ENCODE measurements around the gene AMOTL2. TPM values are rescaled to one million over a fixed set of nuclear protein-coding genes. Genes with fewer than 3 reads are reported as not detected.

AMOTL2 gene
- total and polyA plus RNA-seq, 9 of the 15 experiments (the other 6 are each of a cell fraction or from before 2014, with no cell fraction given) = 0.12 to 0.31 TPM; not detected in 7

DNA sequence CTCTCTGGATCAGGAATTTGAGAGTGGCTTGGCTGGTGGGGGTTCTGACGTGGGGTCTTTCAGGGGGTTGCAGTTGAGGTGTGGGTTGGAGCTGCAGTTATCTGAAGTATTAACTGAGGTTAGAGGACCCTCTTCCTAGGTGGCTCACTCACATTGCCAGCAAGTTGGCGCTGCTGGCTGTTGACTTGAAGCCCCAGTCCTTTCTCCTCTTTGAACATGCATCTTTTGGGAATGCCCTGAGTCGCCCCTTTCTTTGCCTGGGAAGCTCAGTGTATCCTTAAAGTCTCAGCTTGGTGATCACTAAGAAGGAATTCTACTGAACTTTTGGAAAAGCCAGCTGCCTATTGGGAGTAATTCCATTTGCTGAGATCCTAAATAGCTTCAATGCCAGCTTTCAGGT, 13.0 kb upstream of the AMOTL2 start:
- Histone ChIP-seq H4K20me1 (replicated peaks; ENCODE audit: control insufficient read depth, insufficient read depth, low read length) (no peaks in the 10 kb centered on the region), H3K9me3 (replicated peaks; ENCODE audit: control insufficient read depth, insufficient read depth, low read depth, low read length) (no peaks in the 10 kb centered on the region), H2AFZ (ENCODE audit: low read depth, low read length) (no peak overlapping the region), H3K4me2 (ENCODE audit: insufficient read depth, low read length) (no peak overlapping the region), H3K9me1 (ENCODE audit: control insufficient read depth, insufficient read depth, low read length) (peaks cover 2% of the 10 kb centered on the region), H3K27me3 (ENCODE audit: control insufficient read depth in 2 of 2, insufficient read depth in 2 of 2, low read length in 2 of 2) (peaks cover 0 to 14% of the 10 kb centered on the region in 2 experiments; a peak in 2 of 5 replicates), H3K4me1 (replicated peaks in 1 of 2; ENCODE audit: control insufficient read depth in 2 of 2, insufficient read depth in 2 of 2, low read length in 2 of 2) (no peaks in the 10 kb centered on the region), H3K27ac (ENCODE audit: extremely low read depth, low read depth, low read length) (no peak overlapping the region), H3K9ac (ENCODE audit: insufficient read depth in 1 of 2, low read depth in 2 of 2, low read length in 2 of 2) (no peak overlapping the region), H3K4me3 (no peak overlapping the region), H3K79me2 (ENCODE audit: control insufficient read depth, insufficient read depth, low read length) (no peaks in the 10 kb centered on the region), H3K36me3 (ENCODE audit: control insufficient read depth, insufficient read depth, low read length) (no peaks in the 10 kb centered on the region)
- ATAC-seq = no peak
- DNase-seq (ENCODE audit: extremely low read depth in 1 of 4, low spot score in 3 of 4) = no peak
- ChIA-PET CTCF (ENCODE audit: low intra/inter-chr PET ratio) (no interaction called here), POLR2A (no interaction called here)
- WGBS (ENCODE audit: insufficient coverage, low coverage, missing lambda C conversion rate) = 0% methylated on average over 2 of the region's 3 CpGs
- intact Hi-C loops (cut with micrococcal nuclease) (no loop called here), in situ Hi-C loops (cut with MboI) (no loop called here)
- BruUV-seq (replicated peaks) = no TSS peak
- FAIRE-seq = no peak
- TF ChIP-seq FOXP1 (CRISPR knock-in tag; IDR thresholded peaks at IDR 0.05) (no peak), NCOA1 (IDR thresholded peaks at IDR 0.05; ENCODE audit: low read depth) (no peak), C11orf30 (IDR thresholded peaks at IDR 0.05; ENCODE audit: low read depth) (no peak), ARHGAP35 (IDR thresholded peaks at IDR 0.05; ENCODE audit: partially characterized antibody) (no peak), FUS (optimal IDR thresholded peaks at IDR 0.05; ENCODE audit: low read depth, low read length) (no peak), ELF1 (tag; IDR thresholded peaks at IDR 0.05) (no peak)
- TF ChIP-seq, protein P1, sequence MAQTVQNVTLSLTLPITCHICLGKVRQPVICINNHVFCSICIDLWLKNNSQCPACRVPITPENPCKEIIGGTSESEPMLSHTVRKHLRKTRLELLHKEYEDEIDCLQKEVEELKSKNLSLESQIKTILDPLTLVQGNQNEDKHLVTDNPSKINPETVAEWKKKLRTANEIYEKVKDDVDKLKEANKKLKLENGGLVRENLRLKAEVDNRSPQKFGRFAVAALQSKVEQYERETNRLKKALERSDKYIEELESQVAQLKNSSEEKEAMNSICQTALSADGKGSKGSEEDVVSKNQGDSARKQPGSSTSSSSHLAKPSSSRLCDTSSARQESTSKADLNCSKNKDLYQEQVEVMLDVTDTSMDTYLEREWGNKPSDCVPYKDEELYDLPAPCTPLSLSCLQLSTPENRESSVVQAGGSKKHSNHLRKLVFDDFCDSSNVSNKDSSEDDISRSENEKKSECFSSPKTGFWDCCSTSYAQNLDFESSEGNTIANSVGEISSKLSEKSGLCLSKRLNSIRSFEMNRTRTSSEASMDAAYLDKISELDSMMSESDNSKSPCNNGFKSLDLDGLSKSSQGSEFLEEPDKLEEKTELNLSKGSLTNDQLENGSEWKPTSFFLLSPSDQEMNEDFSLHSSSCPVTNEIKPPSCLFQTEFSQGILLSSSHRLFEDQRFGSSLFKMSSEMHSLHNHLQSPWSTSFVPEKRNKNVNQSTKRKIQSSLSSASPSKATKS (CRISPR knock-in tag; IDR thresholded peaks at IDR 0.05) = no peak
- TF ChIP-seq, protein P2, sequence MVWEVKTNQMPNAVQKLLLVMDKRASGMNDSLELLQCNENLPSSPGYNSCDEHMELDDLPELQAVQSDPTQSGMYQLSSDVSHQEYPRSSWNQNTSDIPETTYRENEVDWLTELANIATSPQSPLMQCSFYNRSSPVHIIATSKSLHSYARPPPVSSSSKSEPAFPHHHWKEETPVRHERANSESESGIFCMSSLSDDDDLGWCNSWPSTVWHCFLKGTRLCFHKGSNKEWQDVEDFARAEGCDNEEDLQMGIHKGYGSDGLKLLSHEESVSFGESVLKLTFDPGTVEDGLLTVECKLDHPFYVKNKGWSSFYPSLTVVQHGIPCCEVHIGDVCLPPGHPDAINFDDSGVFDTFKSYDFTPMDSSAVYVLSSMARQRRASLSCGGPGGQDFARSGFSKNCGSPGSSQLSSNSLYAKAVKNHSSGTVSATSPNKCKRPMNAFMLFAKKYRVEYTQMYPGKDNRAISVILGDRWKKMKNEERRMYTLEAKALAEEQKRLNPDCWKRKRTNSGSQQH (CRISPR knock-in tag; IDR thresholded peaks at IDR 0.05) = no peak
- TF ChIP-seq, protein P3, sequence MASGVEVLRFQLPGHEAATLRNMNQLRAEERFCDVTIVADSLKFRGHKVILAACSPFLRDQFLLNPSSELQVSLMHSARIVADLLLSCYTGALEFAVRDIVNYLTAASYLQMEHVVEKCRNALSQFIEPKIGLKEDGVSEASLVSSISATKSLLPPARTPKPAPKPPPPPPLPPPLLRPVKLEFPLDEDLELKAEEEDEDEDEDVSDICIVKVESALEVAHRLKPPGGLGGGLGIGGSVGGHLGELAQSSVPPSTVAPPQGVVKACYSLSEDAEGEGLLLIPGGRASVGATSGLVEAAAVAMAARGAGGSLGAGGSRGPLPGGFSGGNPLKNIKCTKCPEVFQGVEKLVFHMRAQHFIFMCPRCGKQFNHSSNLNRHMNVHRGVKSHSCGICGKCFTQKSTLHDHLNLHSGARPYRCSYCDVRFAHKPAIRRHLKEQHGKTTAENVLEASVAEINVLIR (CRISPR knock-in tag; IDR thresholded peaks at IDR 0.05) = no peak
- TF ChIP-seq, protein P4, sequence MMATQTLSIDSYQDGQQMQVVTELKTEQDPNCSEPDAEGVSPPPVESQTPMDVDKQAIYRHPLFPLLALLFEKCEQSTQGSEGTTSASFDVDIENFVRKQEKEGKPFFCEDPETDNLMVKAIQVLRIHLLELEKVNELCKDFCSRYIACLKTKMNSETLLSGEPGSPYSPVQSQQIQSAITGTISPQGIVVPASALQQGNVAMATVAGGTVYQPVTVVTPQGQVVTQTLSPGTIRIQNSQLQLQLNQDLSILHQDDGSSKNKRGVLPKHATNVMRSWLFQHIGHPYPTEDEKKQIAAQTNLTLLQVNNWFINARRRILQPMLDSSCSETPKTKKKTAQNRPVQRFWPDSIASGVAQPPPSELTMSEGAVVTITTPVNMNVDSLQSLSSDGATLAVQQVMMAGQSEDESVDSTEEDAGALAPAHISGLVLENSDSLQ (IDR thresholded peaks at IDR 0.05) = no peak

Data from K562 (cell line).